ENCODE measurements around the gene TXNL4B. TPM values are rescaled to one million over a fixed set of nuclear protein-coding genes. Genes with fewer than 3 reads are reported as not detected.

Gene TXNL4B
- total and polyA plus RNA-seq, 9 of the 15 experiments (the other 6 are each of a cell fraction or from before 2014, with no cell fraction given): 11.9 to 38.0 (median 22.3) TPM

- TF ChIP-seq CHD7 (IDR thresholded peaks at IDR 0.05; ENCODE audit: low read depth, low read length) (no peak), STAT5A (IDR thresholded peaks at IDR 0.05; ENCODE audit: borderline replicate concordance, low read length) (no peak; the same call in 1 of the 2 replicates), ZNF140 (CRISPR knock-in tag; IDR thresholded peaks at IDR 0.05) (no peak), SAFB2 (IDR thresholded peaks at IDR 0.05; ENCODE audit: borderline replicate concordance, low read depth, low read length, severe bottlenecking) (no peak), HCFC1 (IDR thresholded peaks at IDR 0.05; ENCODE audit: low read depth, low read length) (peak; percentile 88), ZNF165 (CRISPR knock-in tag; IDR thresholded peaks at IDR 0.05; ENCODE audit: borderline replicate concordance) (no peak), SETDB1 (IDR thresholded peaks at IDR 0.05; ENCODE audit: low read length) (peak; percentile 40), ZNF347 (CRISPR knock-in tag; IDR thresholded peaks at IDR 0.05; ENCODE audit: low read depth) (no peak), EZH2 (IDR thresholded peaks at IDR 0.05; ENCODE audit: borderline replicate concordance, low read depth, low read length) (no peak), MLX (CRISPR knock-in tag; conservative IDR thresholded peaks at IDR 0.05) (no peak), CSDE1 (IDR thresholded peaks at IDR 0.05) (peak in 1 of 2 experiments; percentile 71; a peak in 1 of 4 replicates), PPARD (CRISPR knock-in tag; IDR thresholded peaks at IDR 0.05) (no peak), TCF15 (CRISPR knock-in tag; IDR thresholded peaks at IDR 0.05) (no peak)
Observed at GRCh38 chr16:72093448-72094265, at the start of gene TXNL4B, which contains the start of gene DHX38 (continued).
